Stimulated activated CD8-positive, alpha-beta memory T cell treated with anti-CD3 and anti-CD28 coated beads, Interleukin-4, amount 100 ng/mL, for 4 hours (primary cell): Measurements from ENCODE around the gene SLC8A1.

Experiments used
- DNase-seq, 2 donors: peaks; one replicate each; pipeline ENCODE4 v3.0.0-alpha.2; 2020; ENCODE audit warnings: low read depth in 2 of 2, low spot score in 1 of 2

Gene SLC8A1

DNA sequence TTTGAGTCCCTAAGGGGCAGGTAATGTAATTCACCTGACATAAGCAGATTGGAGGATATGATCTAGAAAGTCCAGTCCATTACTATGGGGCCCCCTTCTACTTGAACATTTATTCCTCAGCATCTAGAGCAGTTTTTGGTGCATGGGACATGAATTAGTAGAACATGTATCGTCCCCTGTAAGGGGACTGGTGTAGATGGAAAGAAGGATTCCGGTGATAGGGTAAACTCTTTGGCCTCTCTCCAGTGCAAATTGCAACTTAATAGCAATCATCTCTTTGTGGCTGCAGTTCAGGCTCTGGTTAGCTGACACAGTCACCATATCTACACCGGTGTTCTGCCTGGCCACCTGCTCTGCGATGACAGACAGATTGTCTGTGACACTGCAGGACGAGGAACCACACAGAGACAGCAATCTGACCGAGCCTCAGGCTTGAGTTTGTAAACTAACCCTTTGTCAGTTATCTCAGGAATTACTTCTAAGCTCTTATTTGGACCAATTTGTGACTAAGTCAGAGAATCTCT lies 6.4 kb upstream of the SLC8A1 start:
- DNase-seq, result no peak

DNA sequence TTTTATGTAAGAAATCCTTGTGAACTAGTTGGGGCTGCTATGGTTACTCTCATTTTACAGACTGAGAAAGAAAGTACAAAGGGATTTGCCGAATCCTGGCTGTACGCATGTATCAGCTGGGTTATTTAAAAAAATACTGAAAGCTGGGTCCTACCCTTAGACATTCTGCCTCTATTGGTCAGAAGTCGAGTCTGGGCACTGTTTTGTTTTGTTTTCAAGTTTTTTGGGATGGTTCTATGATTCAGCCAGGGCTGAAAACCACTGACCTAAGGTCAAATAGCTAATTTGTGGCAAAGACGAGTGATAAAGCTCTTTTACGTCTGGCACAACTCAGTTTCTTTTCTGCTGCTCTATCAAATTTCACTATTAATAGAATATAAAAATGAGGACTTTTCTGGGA lies 5.9 kb upstream of the SLC8A1 start:
- DNase-seq, result no peak

DNA sequence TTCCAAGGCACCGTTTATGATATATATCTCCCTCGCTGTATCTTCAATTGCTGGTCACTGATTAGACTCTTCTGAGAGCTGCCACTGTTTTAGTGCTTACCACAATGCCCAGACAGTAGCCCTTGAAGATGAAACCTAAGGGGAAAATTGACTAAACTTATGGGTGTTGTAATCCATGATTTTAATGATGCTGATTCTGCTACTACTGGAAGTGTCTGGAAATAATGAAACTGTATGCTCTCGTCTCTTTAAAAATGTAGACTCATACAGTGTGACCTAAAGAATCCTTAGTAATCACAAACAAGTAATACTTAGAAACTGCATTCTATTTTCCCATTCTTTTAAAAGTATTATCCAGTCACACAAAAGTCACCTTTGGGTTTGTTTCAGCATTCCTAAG lies 5.5 kb upstream of the SLC8A1 start:
- no peak for DNase-seq

DNA sequence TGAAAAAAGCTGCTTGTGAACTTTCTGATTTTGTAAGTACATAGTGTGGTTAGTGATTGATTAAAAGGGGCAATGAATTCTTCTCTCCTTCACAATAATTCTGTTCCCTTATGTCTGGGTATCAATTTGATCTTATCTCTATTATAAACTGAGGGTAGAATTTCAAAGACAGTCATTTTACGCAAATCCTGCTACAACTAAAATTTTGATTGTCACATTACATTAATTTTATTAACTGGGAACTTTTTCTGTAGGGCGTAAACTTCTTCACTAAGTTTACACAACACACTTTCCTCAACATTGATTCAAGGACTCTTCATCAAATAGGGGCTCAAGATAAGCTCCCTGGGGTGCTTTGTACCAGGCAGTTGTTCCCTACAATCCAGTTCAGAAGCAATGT lies 5.0 kb upstream of the SLC8A1 start:
- no peak for DNase-seq

DNA sequence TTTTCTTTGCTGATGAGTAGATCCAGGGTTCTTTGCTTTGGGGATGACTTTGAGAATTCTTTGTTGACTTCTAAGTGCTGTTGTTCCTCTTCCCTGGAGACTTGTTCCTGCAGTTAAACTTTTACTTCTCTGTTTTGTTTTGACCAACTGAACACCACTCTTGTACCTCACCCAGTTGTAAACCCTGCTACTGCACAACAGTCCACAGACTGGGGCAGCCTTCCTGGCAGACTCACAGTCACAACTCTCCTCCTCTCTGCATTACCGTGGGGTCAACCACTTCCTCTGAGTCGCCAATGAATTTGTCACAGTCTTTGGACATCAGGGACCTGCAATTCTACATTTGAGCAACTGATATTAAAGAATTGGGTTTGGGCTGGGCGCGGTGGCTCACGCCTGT lies 3.8 kb upstream of the SLC8A1 start:
- DNase-seq, result no peak

DNA sequence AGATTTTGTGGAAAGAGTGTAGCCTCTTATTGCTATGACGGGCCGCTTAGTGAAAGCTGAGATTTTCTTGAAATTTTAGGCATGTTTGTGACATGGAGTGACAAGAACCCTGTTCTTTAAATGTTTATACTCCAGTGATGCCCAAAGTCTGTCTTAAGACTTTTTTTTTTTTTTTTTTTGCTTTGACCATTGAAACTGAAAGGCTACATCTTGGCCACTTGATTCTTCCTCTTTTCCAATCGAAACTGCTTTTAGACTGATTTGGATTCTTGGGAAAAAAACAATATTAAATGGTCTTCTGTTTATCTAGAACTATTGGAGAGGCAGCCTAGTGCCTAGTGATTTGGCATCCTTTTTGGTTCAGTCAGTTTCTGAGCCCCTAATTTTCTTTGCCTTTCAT lies 2.4 kb upstream of the SLC8A1 start:
- no peak for DNase-seq

DNA sequence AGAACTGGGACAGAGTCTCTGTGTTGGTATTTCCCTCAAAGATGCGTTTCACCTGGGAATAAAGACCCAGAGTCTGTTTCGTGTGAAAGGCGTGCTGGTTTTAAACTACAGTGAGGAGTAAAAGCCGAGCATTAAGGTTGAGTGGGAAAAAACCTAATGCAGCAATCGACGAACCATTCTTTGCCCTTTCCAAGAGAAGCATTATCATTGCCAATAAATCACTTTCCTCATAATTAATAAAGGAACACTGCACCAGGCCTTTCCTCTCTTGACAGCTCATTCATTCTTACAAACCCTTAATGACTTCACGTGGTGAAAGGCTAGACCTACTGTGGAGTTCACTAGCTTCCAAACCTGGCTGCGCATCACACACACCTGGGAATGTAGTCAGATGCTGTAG lies 896 bp upstream of the SLC8A1 start:
- DNase-seq, result no peak

DNA sequence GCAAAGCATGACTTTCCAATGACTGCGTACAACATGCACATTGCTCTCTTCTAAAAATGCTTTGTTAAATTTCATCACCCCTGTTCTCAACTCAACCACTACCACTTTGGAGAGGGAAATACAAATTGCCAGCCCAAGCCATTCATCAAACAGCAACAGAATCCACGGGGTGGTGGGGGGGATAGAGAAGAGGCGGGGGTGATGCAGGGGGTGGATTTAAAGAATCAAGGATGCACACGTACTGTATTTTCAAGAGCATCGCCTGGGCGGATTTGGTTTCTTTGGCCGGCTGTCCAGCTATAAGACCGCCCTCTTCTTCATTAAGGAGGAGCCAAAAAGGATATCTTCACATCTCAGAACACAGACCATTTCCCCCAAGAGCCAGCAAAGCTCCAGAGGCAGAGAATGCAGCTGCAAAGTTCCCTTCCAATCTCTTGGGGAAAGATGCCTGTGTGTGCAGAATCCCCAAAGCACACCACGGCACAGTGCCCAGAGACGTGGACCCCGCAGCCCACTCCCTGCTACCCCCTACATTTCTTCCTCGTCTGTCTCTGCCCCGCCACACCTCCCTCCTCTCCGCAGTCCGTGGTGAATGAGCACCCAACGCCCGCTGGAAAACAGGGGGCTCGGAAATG lies 977 bp downstream of the SLC8A1 start:
- no peak for DNase-seq

DNA sequence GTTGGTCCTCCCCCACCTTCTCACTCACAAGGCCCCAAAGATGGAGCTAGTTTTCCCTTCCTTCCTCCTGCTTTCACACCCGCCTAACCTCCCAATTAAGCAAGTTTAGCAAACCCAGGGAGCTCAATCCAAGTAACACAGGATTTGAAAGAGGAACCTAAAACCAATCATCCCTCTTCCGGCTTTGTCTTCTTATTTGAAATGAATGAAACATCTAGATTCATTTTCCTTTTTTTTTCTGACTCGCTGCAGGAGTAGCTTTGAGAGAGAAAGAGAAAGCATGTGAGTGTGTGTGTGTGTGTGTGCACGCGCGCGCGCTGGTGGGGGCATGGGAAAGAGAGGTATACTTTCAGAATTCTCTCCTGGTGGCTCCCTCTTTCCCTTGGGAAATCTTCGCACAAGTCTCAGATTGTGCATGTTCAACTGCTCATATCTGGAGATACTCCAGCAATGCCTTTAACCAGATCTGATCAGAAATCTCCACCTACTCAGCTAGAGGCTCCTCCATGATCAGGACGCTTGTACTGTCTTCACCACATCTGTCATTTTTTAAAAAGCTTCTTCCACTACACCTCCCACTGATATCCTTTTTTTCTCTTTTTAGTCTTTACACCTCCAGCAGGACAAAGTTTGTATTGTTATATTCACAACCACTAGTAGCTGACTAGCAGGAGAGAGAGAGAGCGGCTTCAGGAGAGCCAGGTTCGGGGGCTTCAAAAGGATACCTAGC lies 1.7 kb downstream of the SLC8A1 start:
- DNase-seq, result no peak

DNA sequence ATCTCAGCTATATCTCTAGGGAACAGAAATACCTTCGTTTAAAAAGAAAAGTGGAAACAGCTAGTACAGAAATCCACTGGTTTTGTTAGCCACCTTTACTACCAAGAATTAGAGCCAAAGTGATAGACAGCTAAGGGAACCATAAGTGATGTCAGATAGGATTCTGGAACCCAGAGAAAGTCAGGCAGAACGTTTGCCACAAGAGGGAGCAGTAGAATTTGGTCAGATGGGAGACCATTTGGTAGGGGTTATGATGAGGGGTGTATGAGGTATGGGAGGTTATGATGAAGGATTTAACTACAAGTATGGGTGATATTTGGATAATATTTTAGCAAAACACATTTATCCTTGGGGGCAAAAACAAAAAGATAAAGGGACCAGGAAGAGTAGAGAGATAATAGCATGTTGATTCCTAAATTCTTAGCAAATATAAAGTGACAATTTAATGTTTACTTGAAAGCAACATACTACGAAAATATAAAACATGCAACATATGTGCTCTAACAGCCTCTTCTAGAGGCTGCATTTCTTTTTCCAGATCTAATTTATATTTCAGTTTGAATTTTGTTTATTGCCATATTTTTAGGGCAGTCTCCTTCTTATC lies 3.3 kb downstream of the SLC8A1 start:
- no peak for DNase-seq

DNA sequence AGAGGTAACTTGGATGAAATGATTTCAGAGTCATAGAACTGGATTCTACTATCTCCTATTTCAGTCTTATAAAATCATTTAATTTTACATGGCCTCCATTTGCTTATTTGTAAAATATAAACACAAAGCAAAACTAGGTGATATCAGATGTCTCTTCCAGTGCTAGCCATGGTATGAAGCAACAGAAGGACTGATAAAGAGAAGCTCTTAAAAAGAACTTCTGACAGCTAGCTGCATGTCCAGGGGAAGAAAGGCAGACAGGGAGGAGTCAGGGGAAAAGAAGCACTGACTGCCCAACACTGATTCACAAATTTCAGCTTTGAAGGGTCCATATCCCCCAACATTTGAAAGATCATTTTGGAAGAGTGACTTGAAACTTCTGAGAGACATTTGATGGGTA lies 6.4 kb downstream of the SLC8A1 start:
- no peak for DNase-seq

DNA sequence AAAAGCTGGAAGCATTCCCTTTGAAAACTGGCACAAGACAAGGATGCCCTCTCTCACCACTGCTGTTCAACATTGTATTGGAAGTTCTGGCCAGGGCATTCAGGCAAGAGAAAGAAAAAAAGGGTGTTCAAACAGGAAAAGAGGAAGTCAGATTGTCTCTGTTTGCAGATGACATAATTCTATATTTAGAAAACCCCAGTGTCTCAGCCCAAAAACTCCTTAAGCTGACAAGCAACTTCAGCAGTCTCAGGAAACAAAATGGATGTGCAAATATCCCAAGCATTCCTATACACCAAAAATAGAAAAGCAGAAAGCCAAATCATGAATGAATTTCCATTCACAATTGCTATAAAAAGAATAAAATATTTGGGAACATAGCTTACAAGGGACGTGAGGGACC lies 11.1 kb downstream of the SLC8A1 start:
- DNase-seq, result no peak

DNA sequence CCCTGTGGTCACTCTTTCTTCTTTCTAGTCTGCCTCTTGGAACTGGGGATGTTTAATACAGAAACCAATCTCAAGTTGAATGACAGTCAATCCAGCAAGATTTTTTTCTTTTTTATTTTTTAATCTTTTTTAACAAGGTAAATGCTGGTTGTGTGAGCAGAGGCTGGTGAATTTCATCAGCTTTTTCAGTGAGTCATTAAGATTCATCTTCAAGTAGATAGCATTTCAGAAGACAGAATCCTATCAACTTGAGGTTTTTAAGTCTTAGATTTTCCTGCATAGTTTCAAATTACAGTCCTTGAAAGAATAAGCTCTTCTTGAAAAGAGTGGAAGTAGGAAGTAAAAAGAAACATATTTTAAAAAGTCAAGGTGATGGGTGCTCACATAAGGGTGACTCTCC lies 12.4 kb downstream of the SLC8A1 start:
- DNase-seq, result no peak

DNA sequence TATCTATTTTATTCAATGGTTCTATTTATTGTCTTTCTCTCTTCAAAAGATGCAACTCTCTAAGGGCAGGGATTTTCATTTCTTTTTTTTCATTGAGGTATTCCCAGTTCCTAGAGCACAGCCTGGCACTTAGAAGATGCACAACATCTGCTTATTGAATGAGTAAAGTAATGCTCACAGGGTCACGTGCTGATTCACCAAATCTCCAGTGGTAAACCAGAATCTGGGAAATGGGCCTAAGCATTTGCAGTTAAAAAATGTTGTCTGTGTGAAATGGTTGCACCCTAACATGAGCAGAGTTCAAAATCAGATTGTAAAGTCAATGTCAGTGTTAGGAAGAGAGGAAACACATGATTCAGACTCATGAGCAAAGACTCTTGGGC lies 15.8 kb downstream of the SLC8A1 start:
- no peak for DNase-seq

DNA sequence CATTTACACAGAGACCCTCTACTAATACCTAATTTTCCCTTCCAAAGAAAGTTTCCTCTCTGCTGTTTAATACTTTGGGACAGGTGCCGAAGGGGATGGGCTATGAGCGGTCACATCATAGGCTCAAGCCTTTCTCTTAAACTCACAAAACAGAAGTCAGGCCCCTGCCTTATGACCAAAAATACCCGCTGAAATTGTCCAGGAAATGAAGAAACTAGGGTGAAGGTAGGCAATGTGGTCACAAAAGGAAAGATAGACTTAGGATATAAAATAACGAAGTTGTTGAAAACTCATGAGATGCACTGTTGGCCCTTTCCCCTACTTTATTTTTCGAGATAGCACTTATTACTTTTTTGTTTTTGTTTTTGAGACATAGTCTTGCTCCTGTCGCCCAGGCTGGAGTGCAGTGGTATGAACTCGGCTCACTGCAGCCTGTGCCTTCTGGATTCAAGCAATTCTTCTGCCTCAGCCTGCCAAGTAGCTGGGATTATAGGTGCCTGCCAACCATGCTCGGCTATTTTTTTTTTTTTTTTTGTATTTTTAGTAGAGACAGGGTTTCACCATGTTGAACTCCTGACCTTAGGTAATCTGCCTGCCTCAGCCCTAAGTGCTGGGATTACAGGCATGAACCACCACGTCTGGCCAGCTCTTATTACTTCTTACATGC lies 16.3 kb downstream of the SLC8A1 start:
- no peak for DNase-seq

DNA sequence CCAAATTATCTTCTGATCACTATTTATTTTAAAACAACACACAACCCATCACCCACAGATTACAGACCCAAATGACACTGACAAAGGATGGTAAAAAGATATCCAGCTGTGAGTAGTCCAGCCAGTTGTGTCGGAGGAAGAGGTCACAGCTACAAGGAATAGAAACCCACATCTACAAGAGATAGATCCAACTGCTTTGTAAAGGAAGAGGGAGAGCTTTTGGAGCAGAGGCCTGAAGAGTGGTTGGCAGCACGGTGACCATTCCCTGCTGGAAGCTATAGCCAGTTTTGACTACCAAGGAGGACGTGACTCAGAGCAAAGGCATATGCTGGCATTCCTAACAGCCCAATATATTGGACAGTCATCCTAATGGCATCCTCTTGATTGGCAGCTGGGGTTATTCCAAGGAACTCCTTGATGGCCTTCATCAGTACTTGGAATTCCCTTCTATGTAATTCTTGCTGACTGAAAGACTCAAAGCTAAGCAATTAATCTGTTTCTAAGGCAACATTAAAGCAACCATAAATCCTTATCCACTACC lies 17.1 kb downstream of the SLC8A1 start:
- DNase-seq, result no peak

DNA sequence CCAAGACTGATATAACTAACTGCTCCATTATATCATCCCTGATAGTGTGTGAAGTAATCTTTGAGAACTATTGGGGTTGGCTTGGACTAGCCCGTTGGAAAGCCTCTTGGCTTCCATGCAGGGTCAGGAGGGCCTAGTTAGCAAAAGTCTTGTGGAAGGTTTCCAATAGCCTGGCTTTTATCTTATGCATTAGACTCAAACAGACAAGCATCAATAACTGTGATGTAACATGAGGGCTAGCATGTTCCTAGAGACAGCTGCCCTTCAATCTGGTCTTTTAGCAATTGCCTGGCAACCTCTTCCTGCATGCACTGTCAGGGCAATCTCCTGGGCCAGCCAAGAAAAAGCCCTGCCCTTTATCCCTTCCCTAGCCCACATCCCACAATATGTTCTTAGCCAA lies 18.2 kb downstream of the SLC8A1 start:
- DNase-seq, result no peak

DNA sequence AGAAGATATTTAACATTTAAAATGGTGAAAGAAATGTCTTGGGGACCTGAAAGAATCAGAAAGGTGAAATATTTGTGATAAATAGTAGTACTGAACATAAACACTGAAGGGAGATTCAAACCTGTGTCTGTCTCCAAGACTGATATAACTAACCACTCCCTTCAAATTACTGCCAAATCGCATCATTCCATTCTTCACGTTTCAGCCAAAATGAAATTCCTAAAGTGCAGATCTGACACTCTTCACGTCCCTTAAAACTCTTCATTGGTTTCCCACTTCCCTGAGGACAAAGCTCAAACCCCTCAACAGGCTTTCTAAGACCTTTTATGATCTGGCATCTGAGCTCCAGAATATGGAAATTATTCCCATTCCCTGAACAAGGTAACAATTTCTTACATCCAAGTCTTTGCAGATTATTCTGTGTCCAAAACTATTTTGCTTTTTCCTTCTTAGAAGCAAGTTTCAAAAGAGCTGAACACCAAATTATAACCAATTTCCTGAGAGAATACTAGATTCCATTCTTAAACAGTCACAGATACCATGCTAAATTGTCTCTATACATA lies 18.9 kb downstream of the SLC8A1 start:
- no peak for DNase-seq

DNA sequence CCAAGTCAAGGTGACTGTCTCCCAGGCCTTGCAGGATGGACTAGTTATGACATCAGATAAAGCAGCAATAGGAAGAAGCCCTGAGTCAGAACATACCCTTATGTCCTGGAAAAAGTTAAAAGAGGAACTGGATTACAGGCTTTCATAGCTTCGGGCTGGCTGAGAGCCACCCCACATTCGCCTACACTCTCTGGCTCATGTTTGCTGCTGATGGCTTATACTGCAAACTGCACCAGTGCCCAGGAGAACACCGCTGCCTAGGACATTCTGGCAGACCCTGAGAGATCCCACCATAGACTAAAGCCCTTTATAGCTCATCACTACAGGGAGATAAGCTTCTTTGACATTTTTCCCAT lies 20.3 kb downstream of the SLC8A1 start:
- no peak for DNase-seq

DNA sequence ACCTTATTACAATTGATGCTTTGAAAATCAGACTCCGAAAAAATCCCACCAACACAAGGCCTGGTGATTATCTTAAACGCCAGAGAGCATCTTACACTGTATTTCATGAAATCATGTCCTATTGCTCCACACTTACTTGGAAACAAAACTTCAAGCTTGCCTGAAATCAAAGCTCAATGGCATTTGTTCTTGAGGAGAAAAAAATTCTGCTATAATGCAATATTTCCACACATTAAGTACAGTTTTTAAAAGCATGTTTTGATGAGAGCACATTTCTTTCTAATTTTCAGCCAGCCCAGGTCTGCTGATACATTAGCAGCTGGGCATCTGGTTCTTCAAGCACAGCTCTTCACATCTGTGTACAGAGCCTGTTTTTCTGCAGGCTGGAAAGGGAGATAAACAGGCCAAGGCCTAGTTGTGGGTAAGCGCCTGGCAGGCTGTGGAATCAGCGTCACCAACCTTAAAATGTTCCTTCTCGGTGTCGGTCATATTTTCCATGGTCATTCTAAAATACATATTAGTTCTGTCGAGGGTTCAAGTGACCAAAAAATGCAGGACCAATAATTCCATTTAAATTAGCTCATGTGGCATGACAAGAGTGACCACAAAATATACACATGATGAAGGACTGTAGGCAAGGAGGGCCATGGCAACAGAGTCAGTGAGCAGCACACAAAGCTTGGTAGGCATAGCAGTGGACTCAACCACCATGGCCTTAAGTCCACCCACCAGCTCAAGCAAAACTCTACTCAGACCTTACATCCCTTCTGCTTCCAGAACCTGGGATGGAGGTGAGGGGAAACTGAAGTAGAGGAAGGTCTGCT lies 20.9 kb downstream of the SLC8A1 start:
- no peak for DNase-seq

DNA sequence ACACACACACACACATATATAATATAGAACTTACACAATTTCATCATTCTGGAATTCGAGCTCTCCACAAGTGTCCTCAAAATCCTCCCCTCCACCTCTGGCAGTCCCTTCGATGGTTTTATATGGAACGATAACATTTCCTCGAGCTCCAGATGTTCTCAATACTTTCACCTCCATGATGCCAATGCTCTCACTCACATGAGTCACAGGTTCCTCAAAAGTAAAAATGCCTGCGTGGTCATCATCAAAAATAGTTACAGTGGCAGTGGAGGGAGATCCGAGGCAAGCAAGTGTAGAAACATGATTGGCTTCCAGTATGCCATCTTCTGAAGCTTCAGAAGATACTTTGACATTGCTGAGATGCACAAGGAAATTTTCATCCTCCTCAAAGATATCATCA lies 23.5 kb downstream of the SLC8A1 start:
- DNase-seq, result no peak
